Measurements from ENCODE around the gene ELL2. TPM values are rescaled to one million over a fixed set of nuclear protein-coding genes. Genes with fewer than 3 reads are reported as not detected.

ELL2 gene
- 10 to 100 TPM; 52.8 to 78.2 (median 69.4) TPM for total RNA-seq
- 16.6 TPM for total RNA-seq (2013)

- no peaks in the 10 kb centered on the region for H3K9me3 Mint-ChIP-seq
- intact Hi-C loops (cut with micrococcal nuclease) = loop anchor here (1.0 to 5.0 kb wide), 6 partner anchors 11 to 975 kb away; partner anchors contain the start of genes CAST and LNPEP
- ATAC-seq (peak; percentile 83 to 94 (median 85)), DNase-seq (peak; percentile 93 to 98)
- H3K27me3 Mint-ChIP-seq (ENCODE audit: low read depth in 2 of 2) = peaks cover 14 to 16% of the 10 kb centered on the region in 2 donors
- under 1% methylated on average over 63 of the region's 63 CpGs for WGBS (ENCODE audit: insufficient coverage)
- Histone ChIP-seq H3K27ac (ENCODE audit: low read length) (peak within 1 kb of the TSS; percentile 96), H3K9me3 (ENCODE audit: control insufficient read depth, insufficient read depth, low read length) (no peaks in the 10 kb centered on the region), H3K27me3 (ENCODE audit: control insufficient read depth, insufficient read depth, low read length) (no peaks in the 10 kb centered on the region), H3K4me3 (ENCODE audit: low read length) (peak within 1 kb of the TSS; percentile 96), H3K36me3 (ENCODE audit: control insufficient read depth, insufficient read depth, low read length) (no peaks in the 10 kb centered on the region), H3K4me1 (ENCODE audit: control insufficient read depth, insufficient read depth, low read length) (peaks cover 30% of the 10 kb centered on the region)
- H3K4me3 Mint-ChIP-seq = peak within 1 kb of the TSS; percentile 95
- TF ChIP-seq CTCF (IDR thresholded peaks at IDR 0.05) = no peak
- H3K36me3 Mint-ChIP-seq = no peaks in the 10 kb centered on the region
- peaks cover 31 to 32% of the 10 kb centered on the region in 2 donors for H3K4me1 Mint-ChIP-seq
- H3K27ac Mint-ChIP-seq = peak within 1 kb of the TSS; percentile 99
These were observed at the start of gene ELL2 for GRCh38 chr5:95961617-95962474. TSS of gene ELL2 (minus strand) at chr5:95961851. CDS start at chr5:95961721, 130 bp downstream.

GRCh38 chr5:96008987-96009647 lies 47.5 kb upstream of the ELL2 start:
- H3K27ac Mint-ChIP-seq = no peak overlapping the region

GRCh38 chr5:96008487-96008886 lies 46.8 kb upstream of the ELL2 start:
- H3K4me3 Mint-ChIP-seq = no peak overlapping the region
- H3K4me1 Mint-ChIP-seq = no peaks in the 10 kb centered on the region
- peaks cover 0 to 9% of the 10 kb centered on the region in 2 donors for H3K27me3 Mint-ChIP-seq (ENCODE audit: low read depth in 2 of 2)
- H3K4me3 ChIP-seq (ENCODE audit: low read length) = no peak overlapping the region
- no peaks in the 10 kb centered on the region for H3K4me1 ChIP-seq (ENCODE audit: control insufficient read depth, insufficient read depth, low read length)
- no peak overlapping the region for H3K27ac ChIP-seq (ENCODE audit: low read length)
- H3K36me3 Mint-ChIP-seq = no peaks in the 10 kb centered on the region
- WGBS (ENCODE audit: insufficient coverage) = 100% methylated on average over 1 of the region's 1 CpG
- TF ChIP-seq CTCF (IDR thresholded peaks at IDR 0.05) = no peak
- no peaks in the 10 kb centered on the region for H3K27me3 ChIP-seq (ENCODE audit: control insufficient read depth, insufficient read depth, low read length)
- ATAC-seq (no peak), DNase-seq (no peak)
- intact Hi-C loops (cut with micrococcal nuclease) = no loop called here
- no peaks in the 10 kb centered on the region for H3K9me3 Mint-ChIP-seq
- no peak overlapping the region for H3K27ac Mint-ChIP-seq
- no peaks in the 10 kb centered on the region for H3K36me3 ChIP-seq (ENCODE audit: control insufficient read depth, insufficient read depth, low read length)
- H3K9me3 ChIP-seq (ENCODE audit: control insufficient read depth, insufficient read depth, low read length) = no peaks in the 10 kb centered on the region

More at GRCh38 chr5:96008987-96009647, 47.5 kb upstream of the ELL2 start:
- H3K27me3 ChIP-seq (ENCODE audit: control insufficient read depth, insufficient read depth, low read length) = no peaks in the 10 kb centered on the region
- H3K36me3 Mint-ChIP-seq = no peaks in the 10 kb centered on the region
- H3K4me3 Mint-ChIP-seq = no peak overlapping the region
- no peak overlapping the region for H3K27ac ChIP-seq (ENCODE audit: low read length)
- H3K36me3 ChIP-seq (ENCODE audit: control insufficient read depth, insufficient read depth, low read length) = no peaks in the 10 kb centered on the region
- H3K4me3 ChIP-seq (ENCODE audit: low read length) = no peak overlapping the region
- H3K9me3 ChIP-seq (ENCODE audit: control insufficient read depth, insufficient read depth, low read length) = no peaks in the 10 kb centered on the region
- intact Hi-C loops (cut with micrococcal nuclease) = no loop called here
- DNase-seq (no peak), ATAC-seq (no peak)
- H3K4me1 ChIP-seq (ENCODE audit: control insufficient read depth, insufficient read depth, low read length) = no peaks in the 10 kb centered on the region
- TF ChIP-seq CTCF (IDR thresholded peaks at IDR 0.05) = no peak
- 79% methylated on average over 2 of the region's 3 CpGs for WGBS (ENCODE audit: insufficient coverage)
- H3K9me3 Mint-ChIP-seq = no peaks in the 10 kb centered on the region
- no peaks in the 10 kb centered on the region for H3K4me1 Mint-ChIP-seq
- H3K27me3 Mint-ChIP-seq (ENCODE audit: low read depth in 2 of 2) = peaks cover 0 to 9% of the 10 kb centered on the region in 2 donors

All from natural killer cell (primary cell).